RPMI8226 (cell line): Measurements from ENCODE around the gene BAIAP2.
"Not testable (repeated sequence)": the region's sequence is repeated elsewhere in the genome, so short reads cannot be mapped to it uniquely, and the experiment has no call there.

Source experiments
- DNase-seq: peaks from one replicate; pipeline ENCODE4 v3.0.0-alpha.2; 2015

Gene BAIAP2

DNA sequence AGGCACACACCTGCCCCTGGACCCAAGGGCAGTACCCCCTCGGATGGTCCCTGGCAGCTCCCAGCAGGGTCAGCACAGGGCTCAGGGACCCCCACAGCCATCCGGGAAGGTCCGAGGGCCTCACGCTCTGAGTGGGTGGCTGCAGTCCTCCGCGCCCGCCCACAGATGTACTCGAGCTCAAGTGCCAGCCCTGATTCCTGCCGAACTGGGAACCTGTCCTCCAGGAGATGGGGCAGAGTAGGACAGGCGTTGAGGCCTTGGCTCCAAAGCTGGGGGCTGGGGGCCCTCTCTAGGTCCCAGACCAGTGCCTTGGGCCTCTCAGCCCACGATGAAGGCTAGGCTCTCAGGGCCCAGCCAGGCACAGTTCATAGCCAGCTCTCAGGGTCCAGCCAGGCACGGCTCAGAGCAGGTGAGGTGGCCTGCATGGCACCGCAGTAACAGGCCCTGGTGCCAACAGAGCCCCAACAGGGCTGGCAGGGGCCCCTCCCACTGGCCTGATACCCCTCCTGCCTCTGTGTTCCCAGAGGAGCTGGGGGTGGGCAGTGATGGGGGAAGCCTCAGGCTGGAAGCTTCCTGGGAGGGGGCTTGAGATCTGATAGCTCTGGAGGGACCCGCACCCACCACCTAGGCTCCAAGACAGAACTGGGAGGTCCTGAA lies 94.9 kb downstream of the BAIAP2 start:
- no peak for DNase-seq

DNA sequence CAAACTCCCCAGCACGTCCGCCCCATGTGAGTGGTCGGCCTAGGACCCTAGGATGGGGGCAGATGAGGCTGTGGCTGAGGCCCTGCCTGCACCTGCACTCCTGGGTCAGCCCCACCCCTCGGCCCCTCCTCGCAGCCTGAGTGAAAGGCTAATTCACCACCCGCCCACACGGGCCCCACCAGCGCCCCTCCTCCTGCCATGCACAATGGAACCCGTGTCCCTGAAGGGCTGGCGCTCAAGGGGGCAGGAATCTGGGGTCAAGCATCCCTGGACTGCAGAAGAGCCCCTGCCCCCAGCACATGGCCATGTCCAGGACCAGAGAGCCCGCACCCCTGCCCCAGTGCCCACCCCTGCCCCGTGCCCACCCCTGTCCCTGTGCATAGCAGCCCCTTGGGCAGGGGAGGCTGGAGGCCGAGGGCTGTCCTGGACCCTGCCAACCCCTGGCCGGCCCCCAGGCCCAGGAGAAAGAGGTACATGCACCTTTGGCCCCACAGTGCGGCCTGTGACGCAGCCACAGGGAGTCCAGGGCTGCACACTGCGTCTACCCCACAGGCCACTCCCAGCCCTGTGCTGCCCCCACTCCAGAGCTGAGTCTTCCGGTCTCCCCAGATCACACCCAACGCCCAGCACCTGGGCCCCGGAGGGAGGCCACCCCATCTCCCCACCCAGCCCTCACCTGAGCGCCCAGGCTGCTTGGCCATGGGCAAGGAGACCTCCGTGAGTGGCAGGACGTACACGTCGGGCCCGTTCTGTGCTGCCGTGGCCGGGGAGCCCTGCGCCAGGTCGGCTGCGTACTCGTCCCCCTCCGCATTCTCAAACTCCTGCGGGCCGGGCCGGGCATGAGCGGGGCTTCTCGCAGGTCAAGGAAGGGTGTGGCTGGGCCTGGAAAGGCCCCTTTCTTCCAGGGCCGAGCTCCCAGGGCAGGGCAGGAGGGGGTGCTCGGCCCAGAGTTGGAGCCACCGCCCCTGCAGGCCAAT lies 95.7 kb downstream of the BAIAP2 start:
- no peak for DNase-seq

DNA sequence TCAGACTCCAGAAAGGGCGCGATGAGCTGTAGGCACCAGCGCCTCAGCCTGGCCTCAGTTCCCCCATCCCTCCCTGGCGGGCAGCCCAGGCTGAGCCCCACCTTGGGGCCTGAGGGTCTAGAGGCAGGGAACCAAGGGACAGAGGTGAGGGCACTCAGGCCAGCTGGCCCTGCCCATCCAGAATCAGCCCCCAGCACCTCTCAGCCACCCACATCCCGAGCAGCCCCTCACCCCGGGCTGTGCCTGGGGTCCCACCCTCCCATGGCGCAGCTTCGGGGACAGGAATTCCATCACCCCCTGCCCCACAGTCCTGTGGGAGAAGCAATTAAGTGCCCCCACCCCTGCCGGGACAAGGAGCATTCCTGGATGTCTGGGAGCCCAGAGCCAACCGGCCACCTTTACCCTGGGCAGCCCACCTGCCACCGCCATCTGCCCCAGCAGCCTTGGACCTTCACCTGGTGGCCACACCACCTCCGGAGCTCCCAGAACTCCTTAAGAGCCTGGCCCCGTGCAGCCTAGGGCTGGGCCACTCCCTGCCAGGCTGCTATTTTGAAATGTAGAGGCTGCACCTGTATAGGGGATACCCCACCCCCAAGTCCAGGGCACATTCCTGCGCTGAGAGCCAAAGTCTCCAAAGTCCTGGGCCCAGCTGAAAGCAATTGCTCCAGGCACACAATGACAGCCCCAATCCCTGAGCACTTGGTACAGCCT lies 96.7 kb downstream of the BAIAP2 start:
- no peak for DNase-seq

DNA sequence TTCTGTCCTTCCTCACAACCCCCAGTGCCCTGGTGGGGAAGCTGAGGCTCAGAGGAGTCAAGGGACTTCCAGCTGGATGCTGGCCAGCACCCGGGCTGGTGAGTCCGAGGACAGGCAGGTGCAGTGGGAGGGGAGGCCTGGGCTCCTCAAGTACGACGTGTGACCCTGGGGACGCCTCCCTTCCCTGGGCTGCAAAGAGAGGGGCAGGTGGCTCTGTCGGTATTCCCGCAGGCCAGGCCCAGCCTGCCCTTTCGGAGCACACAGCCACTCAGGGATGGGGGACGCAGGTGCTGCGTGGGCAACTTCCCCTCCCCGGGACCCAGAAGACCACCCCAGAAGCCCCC lies 97.2 kb downstream of the BAIAP2 start:
- DNase-seq: peak; percentile 59

DNA sequence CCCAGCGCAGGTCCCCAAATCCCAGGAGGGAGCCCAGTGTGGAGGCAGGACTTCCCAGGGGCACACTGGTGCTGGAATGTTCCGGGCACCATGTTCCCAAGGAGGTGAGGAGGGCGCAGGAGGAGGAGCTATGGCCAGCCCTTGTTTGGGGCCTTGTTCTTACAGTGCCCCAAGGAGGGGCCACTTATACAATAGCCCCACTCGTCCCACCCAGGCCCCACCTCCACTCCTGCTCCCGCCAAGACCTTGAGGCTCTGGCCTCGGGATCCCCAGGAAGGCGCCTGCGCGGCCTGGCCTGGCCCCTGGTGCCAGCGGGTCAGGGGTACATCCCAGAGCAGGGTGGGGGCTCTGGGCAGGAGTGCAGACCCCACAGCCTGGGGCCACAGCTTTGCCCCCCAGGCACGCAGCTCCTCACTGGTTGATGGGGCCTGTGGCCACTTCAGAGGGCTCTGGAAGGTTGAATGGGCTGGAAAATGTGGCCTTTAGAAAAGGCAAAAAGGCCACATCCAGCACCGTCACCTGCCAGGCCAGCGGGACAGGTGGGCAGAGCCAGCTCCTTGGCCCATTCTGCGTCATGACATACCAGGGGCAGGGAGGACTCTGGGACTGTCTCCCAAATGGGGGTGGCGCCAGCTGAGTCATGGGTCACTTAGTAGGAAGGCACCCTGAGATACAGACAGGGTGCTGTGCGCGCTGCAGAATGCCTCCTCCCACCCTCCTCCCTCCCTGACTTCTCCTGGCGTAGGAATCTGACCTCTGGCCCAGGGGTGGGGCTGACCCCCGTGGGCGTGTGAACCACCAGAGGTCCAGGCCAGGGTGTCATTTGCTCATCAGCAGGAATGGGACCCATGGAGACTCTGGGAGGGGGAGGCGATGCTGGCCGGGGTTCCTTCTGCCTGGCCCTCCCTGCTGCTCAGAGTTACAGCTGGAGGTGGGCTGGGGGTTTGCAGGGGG lies 98.1 kb downstream of the BAIAP2 start:
- DNase-seq: no peak

DNA sequence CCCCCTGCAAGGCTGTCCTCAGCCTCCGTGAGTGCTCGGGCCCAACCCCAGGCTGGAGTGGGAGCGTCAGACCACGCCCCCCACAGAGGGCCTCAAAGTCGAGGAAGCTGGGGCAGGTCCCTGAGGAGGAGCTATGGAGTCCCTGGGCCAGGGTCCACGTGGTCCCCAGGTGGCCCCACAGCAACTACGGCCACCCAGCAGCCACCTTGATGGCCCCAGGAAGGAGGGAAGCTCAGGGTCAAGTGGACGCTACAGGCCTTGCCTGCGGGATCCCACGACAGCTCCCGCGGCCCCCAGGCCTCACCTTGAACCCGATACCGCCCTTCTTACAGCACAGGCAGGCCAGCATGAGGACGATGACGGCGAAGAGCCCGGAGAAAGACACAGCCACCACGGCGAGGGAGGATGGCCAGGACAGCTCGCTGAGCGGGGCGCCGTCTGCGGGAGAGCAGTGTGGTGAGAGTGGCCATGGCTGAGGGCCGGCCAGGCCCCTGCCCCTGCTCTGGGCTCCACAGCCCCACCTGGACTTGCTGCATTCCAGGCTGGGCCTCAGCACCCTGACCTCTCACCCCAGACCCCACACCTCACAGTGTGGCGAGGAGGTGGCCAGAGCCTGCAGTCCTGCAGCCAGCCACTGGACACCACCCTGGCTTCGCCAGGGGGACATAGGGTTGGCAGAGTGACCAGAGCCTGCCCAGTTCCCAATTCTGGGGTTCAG lies 99.3 kb downstream of the BAIAP2 start:
- no peak for DNase-seq

DNA sequence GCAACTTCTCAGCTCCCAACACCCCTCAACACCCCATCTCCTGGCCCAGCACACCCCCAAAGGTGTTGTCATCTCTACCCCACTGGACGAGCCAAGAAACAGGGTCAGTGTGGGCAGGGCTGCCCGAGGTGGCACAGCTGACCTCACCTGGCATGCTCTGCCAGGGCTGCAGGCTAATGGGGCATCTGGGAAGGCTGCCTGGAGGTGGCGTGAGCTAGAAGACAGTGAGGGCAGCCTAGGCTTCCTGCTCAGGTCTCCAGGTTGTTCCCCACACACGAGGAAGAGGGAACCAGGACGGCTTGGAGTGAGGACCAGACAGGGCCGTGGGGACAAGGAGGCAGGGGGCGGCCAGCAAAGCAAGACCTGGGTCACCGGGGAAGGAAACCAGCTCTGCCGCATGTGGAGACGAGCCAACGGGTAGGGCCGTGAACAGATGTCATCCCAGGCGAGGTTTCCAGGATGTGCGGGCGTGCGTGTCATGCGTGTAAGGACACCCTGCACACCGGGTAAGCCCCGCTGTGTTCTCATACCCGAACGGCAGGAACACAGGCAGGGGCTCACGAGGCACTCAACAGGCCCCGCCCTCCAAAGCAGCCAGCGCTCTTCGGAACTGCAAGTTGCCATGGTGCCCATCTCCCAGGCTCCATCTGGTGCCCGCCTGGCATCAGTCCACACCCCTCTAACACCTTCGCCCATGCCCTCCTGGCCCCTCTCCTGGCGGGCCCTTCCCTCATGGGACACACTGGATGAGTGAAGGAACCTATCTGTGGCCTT lies 100.7 kb downstream of the BAIAP2 start:
- DNase-seq: peak; percentile 72

DNA sequence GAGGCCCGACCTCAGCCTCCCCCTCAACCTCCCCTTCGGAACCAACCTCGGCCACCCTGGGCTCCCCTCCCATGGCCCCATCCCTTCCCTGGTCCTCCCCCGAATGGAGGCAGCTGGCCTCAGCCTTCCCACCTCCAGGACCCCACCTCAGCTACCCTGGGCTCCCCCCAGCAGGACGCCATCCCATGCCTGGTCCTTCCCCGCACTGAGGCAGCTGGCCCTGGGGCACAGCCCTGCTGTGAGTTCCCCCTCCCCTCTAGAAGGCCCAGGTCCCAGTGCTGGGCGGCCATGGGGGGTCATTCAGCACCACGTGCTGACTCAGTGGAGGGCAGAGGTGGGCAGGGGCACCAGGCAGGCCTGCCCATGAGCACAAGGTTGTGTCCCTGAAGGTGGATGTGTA lies 101.4 kb downstream of the BAIAP2 start:
- no peak for DNase-seq

DNA sequence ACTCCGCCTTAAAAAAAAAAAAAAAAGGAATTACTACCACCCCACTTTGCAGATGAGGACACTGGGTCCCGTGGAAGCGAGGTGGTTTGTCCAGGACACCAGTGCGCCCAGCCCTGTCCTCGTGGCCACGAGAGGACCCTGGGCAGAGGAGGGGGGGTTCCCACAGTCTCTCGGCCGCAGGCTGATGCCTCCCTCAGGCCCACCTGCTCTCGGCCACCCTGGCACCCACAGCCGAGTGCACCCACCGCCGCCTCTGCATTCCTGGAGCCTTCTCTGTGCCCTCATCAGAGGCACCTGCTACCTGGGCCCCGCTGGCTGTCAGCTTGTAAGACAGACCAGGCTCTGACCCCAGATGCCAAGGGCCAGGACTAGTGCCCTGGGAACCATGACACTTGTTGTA lies 102.3 kb downstream of the BAIAP2 start:
- DNase-seq: no peak

DNA sequence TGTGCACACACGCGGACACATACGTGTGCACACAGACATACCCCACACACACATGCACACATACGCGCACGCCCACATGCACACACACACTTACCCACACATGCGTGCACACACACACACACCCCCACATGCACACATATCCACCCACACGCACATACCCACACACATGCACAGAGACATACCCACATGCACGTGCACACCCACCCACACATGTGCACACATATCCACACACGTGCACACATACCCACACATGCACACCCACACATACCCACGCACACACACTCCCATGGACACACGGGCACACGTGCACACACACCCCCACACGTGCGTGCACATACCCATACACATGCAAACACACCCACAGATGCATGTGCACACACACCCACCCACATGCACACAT lies 103.1 kb downstream of the BAIAP2 start:
- no peak for DNase-seq

DNA sequence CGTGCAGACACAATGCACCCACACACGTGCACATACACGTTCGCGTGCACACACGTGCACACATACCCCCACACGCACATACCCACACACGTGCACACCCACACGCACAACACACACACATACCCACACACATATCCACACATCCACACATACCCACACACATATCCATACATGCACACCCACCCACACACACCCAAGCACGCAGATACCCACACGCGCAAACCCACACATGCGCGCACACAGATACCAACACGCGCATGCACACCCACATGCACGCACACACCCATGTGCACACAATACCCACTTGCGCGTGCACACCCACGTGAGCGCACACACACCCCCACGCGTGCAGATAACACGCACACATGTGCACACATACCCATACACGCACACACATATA lies 103.5 kb downstream of the BAIAP2 start:
- no peak for DNase-seq

DNA sequence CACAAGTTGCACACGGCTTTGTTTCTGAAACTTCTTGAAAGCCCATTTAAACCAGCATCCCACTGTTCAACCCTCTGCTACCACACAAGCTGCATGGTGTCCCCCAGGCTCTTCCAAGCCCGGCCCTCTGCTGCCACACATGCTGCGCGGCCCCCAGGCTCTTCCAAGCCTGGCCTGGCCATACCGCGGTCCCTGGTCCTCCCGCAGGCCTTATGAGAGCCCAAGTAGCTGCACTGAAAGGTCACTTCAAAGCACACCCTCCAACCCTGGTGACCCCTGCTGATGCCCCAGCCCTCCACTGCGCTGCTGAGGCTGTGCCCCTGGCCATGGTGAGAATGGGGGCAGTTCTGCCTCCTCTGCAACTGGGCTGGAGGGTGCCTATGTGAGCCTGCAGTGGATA lies 104.5 kb downstream of the BAIAP2 start:
- no peak for DNase-seq

DNA sequence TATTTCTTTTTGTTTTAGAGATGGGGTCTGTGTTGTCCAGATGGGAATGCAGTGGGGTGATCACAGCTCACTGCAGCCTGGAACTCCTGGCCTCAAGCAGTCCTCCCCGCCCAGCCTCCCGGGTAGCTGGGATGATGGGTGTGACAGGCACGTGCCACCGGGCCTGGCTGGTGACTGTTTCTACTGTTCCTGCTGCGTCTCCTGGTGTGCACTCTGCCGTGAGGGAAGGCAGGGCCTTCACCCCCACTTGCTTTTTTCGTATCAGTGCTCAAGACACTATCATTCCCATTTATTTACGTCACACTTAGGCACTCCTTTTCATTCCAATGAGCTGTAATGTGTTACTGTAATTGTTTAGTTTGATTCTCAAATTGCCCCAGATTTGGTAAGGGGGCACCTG lies 105.1 kb downstream of the BAIAP2 start:
- no peak for DNase-seq

DNA sequence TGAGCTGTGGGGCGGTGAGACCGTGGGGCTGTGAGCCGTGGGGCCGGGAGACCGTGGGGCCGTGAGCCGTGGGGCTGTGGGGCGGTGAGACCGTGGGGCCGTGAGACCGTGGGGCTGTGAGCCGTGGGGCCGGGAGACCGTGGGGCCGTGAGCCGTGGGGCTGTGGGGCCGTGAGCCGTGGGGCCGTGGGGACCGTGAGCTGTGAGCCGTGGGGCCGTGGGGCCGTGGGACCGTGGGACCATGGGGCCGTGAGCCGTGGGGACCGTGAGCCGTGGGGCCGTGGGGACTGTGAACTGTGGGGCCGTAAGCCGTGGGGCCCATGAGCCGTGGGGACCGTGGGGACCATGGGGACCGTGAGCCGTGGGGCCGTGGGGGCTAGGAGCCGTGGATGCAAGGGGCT lies 105.7 kb downstream of the BAIAP2 start:
- DNase-seq: no peak

DNA sequence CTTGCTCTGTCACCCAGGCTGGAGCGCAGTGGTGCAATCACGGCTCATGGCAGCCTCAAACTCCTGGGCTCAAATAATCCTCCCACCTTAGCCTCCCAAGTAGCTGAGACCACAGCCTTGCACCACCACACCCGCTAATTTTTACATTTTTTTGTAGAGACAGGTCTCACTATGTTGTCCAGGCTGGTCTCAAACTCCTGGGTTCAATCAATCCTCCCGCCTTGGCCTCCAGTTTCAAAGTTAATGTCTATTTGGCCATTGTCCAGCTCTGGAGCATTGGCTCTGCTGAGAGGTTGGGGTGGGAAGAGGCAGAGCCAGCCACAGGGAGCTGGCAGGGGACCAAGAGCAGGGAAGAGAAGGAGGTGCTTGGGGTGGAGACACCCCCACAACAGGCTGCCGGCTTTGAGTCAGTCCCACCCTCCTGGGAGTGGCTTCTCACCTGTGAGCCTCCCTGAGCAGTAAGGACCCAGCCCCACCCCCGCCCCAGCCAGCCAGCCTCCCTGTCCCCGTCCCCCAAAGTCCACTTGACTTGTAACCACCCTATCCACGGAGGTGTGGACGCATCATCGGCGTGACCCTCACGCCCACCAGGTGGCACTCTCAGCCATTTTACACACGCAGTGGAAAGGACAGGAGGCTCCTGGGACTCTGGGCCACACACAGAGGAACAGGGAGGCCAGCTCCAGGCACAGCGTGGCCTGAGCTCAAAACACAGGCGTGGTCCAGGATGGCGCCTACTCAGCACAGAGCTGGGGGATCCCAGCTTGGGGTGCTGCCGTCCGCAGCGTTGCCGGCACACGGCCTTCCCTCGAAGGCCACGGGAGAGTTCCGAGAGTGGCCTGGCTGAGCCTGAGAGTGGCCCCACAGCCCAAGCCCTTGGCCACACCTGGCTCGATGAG lies 107.6 kb downstream of the BAIAP2 start:
- peak; percentile 78 for DNase-seq

DNA sequence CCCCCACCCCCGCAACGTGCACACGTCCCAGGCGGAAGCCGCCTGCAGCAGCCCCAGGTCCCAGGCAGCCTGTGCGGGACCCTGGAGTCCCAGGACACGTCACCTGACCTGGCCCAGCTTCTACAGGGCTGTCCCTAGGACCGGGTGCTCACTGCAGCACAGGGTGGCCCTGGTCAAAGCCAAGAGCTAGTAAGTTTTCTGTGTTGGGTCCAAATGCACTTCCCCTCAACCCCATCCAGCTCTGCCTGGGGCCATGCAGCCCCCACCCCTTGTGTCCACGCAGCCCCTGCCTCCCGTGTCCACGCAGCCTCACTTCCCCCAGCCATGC lies 108.2 kb downstream of the BAIAP2 start:
- DNase-seq: no peak

DNA sequence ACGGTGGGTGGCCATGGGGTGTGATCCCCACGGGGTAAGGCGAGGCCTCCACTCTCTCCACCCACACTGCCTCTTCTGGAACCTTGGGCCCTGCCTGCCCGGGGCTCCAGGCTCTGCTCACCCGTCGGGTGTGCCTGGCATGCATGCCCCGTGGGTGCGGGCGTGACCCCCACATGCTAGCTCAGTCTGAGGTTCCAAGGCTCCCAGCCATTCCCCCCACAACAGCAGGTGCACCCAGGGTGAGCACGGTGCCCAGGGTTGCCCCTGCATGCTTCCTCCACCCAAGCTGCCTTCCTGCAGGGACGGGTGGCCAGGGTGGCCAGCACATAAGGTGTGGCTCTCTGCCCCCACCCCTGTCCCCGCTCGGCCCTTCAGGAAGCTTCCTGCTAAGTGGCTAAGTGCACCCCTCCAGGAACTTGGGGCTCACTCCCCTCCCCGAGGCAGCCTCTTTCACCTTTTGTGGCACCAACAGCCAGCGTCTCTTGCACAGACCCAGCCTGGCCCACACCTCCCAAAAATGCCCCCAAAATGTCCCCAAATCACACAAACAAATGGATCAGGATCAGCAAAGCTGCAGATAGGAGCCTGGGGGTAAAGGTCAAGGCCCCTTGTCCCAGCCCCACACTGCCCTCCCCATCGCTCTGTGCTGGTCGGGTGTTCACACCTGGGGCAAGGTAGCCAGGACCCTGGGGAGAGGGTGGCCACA lies 108.9 kb downstream of the BAIAP2 start:
- DNase-seq: no peak

DNA sequence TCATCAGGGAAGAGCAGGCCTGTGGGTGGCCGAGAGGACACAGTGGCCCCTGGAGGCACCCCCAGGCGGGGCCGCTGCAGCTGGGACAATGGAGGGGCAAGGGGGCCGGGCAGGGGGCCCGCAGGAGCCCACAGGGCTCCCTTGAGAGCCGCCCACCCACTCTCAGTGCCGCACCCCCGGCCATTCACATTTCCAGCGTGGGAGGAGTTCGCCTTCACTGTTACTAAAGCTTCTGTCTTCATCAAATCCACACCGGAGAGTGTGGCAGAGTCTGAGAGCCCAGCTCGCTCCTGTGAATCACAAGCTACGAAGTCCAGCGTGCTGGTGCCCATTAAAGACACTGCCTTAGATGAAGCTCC lies 109.5 kb downstream of the BAIAP2 start:
- DNase-seq: no peak

DNA sequence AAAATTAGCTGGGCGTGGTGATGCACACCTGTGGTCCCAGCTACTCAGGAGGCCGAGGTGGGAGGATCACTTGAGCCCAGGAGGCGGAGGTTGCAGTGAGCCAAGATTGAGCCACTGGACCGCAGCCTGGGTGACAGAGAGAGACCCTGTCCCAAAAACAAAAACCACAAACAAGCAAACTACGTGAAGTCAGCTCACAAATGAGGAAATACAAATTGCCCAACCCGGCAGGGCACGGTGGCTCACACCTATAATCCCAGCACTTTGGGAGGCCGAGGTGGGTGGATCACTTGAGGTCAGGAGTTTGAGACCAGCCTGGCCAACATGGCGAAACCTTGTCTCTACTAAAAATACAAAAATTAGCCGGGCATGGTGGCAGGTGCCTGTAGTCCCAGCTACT lies 111.3 kb downstream of the BAIAP2 start:
- DNase-seq: not testable (repeated sequence)

DNA sequence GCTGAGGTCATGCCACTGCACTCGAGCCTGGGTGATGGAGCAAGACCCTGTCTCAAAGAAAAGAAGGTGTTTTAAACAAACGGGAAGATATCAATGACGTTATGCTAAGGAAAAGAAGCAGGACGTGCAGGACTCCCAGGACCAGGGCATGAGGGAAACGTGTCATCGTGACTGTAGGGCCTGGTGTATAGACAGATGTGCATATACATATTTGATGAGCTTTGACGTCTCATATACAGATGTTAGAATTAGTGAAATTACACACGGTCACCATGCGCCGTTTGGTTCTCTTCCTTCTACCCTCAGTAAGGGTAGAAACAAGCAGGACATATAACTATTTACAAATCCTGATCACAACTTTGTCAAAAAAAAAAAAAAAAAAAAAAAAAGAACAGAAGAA lies 112.8 kb downstream of the BAIAP2 start:
- DNase-seq: no peak
